ENCODE data around the gene TBC1D17.

The TBC1D17 gene

GRCh38 chr19:49877020-49877878, at the start of gene TBC1D17, which contains the start of gene AKT1S1:
TBC1D17 (plus strand) TSS chr19:49877702; CDS start chr19:49877724, 22 bp downstream.
AKT1S1 (minus strand) TSS chr19:49877355; CDS start chr19:49873295, 4,060 bp downstream.
- DNase-seq (ENCODE audit: low read depth): peak; percentile 100

- no peak for DNase-seq (ENCODE audit: low read depth)
These were observed 48.3 kb upstream of the TBC1D17 start for GRCh38 chr19:49829200-49829599.

DNA sequence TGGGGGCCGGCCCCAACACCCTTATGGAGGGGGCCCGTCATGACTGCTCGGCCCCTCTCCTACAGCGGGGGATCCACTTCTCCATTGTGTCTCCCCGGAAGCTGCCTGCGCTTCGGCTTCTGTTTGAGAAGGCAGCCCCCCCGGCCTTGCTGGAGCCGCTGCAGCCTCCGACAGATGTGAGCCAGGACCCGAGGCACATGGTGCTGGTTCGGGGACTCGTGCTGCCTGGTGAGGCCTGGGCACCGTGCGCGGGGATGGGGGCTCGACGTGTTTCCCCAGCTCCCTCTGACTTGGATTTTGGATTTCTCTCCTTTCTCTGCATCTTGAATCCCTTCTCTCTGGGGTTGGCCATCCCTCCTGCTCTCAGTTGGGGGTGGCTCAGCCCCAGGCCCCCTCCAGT, 47.8 kb upstream of the TBC1D17 start:
- no peak for DNase-seq (ENCODE audit: low read depth)

DNA sequence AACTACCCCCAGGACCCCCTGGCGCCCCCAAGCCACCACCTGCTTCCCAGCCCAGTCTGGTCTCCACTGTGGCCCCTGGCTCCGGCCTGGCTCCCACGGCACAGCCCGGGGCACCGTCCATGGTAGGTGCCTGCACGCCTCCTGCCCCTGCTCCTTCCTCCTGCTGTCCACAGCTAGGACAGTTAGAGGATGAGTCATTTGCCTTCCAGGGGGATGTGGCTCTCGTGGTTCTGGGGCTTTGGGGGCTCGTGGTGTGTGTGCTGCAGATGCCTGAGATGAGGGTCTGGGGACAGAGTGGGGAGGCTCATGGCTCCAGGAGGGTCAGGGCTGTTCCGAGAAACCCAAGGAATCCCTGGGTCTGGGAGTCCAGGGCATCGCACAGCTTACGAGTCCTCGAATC, 46.7 kb upstream of the TBC1D17 start:
- DNase-seq (ENCODE audit: low read depth): no peak

DNA sequence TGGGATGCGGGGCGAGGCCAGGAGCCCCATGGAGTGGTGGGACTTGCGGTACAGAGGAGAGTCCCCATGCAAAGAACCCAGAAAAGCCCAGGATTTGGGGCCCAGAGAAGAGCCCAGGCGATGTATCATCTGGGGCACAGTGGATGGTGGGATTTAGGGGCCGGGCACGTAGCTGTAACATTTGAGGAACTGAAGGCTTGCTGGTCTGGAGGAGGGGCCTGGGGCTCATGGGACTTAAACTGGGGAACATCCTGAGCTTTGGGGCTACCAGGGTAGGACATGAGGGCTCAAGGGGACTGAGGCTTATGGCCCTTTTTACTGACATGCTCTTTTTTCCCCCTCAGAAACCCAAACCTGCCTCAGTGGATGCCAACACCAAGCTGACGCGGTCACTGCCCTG, 45.9 kb upstream of the TBC1D17 start:
- no peak for DNase-seq (ENCODE audit: low read depth)

GRCh38 chr19:49832556-49832955, 44.9 kb upstream of the TBC1D17 start:
- DNase-seq (ENCODE audit: low read depth): no peak

DNA sequence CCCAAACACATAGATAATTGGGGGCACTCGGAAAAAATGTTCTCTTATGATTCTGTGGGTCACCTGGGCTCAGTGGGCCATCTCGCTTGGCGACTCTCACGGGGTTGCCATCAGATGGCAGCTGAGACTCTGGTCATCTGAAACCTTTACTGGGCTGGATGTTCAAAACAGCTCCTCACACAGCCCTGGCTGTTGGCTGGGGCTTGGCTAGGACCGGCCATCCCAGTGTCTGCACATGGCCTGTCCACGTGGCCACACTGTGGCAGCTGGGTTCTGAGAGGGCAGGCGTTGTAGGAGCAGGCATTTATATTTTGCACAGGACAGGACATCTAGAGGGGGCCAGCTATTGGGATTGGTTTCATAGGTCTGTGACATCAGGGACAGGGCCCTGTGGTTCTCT, 43.9 kb upstream of the TBC1D17 start:
- DNase-seq (ENCODE audit: low read depth): no peak

DNA sequence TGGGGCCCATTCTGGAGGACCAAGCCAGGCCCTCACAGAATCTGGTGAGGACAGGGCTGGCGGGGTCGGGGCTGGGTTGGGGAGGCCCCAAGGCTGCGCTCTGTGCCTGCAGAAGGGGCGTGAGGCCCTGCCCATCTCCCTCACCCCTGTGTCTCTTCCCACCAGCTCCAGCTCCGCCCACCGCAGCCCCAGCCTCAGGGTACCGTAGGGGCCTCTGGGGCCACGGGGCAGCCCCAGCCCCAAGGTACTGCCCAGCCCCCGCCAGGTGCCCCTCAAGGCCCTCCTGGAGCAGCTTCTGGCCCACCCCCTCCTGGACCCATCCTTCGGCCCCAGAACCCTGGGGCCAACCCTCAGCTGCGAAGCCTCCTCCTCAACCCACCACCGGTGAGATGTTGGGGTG, 41.9 kb upstream of the TBC1D17 start:
- DNase-seq (ENCODE audit: low read depth): no peak

- no peak for DNase-seq (ENCODE audit: low read depth)
These were observed 41.1 kb upstream of the TBC1D17 start for GRCh38 chr19:49836176-49837008.

- DNase-seq (ENCODE audit: low read depth): peak; percentile 55
These were observed 40.5 kb upstream of the TBC1D17 start for GRCh38 chr19:49837009-49837310.

DNA sequence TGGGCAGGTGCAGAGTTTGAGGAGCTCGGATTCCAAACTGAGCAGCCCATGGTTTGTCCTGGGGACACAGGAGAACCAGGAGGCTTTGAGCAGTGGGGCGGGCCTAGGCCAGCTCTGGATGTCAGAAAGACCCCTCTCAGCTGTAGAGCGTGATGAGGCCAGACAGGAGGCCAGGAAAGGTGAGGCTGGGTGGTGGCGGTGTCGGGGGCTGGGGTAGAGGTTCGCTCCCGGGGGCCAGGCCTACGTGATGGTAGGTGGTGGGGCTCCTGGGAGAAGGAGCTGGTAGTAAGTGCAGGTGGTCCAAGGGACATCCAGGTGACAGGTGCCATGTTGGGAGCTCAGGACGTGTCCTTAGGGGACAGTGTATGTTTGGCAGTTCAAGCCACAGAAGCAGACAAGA, 40.1 kb upstream of the TBC1D17 start:
- no peak for DNase-seq (ENCODE audit: low read depth)

- no peak for DNase-seq (ENCODE audit: low read depth)
These were observed 38.5 kb upstream of the TBC1D17 start for GRCh38 chr19:49838885-49839588.

- no peak for DNase-seq (ENCODE audit: low read depth)
These were observed 37.8 kb upstream of the TBC1D17 start for GRCh38 chr19:49839713-49840112.

GRCh38 chr19:49840321-49840720, 37.2 kb upstream of the TBC1D17 start:
- no peak for DNase-seq (ENCODE audit: low read depth)

- DNase-seq (ENCODE audit: low read depth): no peak
These were observed 36.7 kb upstream of the TBC1D17 start for GRCh38 chr19:49840736-49841249.

DNA sequence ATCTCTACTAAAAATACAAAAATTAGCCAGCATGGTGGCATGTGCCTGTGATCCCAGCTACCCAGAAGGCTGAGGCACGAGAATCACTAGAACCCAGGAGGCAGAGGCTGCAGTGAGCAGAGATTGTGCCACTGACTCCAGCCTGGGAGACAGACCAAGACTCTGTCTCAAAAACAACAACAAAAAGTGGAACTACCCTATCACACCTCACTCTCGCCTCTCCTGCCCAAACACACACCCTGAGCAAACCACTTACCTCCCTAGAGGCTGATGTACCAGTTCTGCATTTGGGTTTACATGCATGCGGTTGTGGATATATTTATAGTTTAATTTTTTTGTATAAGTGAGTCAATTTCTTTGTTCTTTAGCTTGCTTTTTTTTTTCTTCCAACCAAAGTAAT, 34.2 kb upstream of the TBC1D17 start:
- DNase-seq (ENCODE audit: low read depth): no peak

DNA sequence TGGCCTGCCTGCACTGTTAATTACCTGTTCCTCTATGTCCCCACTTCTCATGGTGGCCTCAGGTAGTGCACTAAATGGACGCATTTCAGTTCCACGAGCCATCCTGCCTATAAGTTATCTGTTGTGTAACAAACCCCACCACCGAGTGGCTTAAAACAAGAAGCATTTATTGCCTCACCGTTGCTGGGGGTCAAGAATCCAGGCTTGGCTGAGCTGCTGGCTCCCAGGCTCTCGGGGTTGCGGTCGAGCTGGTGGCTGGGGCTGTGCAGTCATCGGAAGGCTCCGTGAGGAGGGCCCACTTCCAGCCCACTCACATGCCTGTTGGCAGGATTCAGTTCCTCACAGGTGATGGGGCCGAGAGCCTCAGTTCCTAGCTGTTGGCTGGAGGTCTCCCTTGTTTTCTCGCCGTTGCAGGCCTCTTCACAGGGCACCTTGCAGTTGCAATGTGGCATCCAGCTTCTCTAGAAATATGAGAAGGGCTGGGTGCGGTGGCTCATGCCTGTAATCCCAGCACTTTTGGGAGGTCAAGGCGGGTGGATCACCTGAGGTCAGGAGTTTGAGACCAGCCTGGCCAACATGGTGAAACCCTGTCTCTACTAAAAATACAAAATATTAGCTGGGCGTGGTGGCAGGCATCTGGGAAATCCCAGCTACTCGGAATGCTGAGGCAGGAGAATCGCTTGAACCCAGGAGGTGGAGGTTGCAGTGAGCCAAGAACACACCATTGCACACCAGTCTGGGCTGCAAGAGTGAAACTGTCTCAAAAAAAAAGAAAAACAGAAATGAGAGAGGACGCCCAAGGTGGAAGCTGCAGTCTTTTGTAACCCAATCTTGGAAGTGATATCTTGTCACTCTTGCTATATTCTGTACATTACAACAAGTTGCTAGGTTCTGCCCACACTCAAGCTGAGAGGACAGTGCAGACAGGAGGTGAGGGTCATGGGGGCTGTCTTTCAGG, 33.1 kb upstream of the TBC1D17 start:
- peak; percentile 70 for DNase-seq (ENCODE audit: low read depth)

- DNase-seq (ENCODE audit: low read depth): no peak
These were observed 32.1 kb upstream of the TBC1D17 start for GRCh38 chr19:49845414-49845813.

GRCh38 chr19:49846408-49846807, 31.1 kb upstream of the TBC1D17 start:
- DNase-seq (ENCODE audit: low read depth): no peak

DNA sequence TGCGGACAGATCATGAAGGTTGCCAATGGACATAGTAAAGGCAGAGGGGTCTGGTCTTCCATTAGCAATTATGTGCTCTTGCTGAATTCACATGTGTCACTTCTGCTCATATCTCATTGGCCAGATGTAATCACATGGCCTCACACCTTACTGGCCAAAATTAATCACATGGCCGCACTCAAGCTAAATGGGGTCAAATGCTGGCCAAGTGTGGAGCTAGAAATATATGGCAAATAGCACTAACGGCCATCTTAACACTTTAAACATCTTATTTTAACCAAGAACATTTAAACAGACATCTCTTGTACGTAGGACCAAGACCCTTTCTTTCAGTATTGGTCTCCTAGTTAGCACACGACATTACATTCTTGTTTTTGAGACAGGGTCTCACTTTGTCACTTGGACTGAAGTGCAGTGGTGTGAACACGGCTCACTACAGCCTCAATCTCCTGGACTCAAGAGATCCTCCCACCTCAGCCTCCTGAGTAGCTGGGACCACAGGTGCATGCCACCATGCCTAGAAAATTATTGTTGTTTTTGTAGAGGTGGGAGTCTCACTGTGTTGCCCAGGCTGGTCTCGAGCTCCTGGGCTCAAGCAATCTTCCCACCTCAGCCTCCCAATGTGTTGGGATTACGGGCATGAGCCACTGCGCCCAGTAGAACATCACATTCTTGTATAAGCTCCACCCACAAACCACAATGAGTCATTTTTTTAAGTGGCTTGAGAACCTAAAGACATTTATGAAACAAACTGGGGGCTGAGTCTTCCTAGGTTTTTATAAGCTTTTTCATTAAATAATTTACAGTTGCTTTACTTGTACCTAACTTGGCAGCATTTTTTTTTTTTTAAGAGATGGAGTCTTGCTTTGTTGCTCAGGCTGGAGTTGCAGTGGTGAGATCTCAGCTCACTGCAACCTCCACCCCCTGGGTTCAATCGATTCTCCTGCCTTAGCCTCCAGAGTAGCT, 29.5 kb upstream of the TBC1D17 start:
- DNase-seq (ENCODE audit: low read depth): peak; percentile 95

All from amniotic epithelial cell (primary cell).